ENCODE results near the gene DPAGT1. TPM values are rescaled to one million over a fixed set of nuclear protein-coding genes. Genes with fewer than 3 reads are reported as not detected.
A peak's percentile ranks its signal among the peaks of the same experiment; 100 is the strongest.
"Not testable (repeated sequence)": the region's sequence is repeated elsewhere in the genome, so short reads cannot be mapped to it uniquely, and the experiment has no call there.

The DPAGT1 gene
- total RNA-seq, 1 donor, result 6.7 TPM

- H3K4me3 ChIP-seq (ENCODE audit: low read length), result peak overlapping the region; percentile 81
- no peaks in the 10 kb centered on the region for H3K27me3 ChIP-seq (ENCODE audit: insufficient read depth, low read length)
- no peaks in the 10 kb centered on the region for H3K9me3 ChIP-seq (ENCODE audit: low read depth, low read length)
- peaks cover 37% of the 10 kb centered on the region for H3K4me1 ChIP-seq (ENCODE audit: insufficient read depth, low read length)
Measured at GRCh38 chr11:119108857-119109221, 7.2 kb upstream of the DPAGT1 start.

DNA sequence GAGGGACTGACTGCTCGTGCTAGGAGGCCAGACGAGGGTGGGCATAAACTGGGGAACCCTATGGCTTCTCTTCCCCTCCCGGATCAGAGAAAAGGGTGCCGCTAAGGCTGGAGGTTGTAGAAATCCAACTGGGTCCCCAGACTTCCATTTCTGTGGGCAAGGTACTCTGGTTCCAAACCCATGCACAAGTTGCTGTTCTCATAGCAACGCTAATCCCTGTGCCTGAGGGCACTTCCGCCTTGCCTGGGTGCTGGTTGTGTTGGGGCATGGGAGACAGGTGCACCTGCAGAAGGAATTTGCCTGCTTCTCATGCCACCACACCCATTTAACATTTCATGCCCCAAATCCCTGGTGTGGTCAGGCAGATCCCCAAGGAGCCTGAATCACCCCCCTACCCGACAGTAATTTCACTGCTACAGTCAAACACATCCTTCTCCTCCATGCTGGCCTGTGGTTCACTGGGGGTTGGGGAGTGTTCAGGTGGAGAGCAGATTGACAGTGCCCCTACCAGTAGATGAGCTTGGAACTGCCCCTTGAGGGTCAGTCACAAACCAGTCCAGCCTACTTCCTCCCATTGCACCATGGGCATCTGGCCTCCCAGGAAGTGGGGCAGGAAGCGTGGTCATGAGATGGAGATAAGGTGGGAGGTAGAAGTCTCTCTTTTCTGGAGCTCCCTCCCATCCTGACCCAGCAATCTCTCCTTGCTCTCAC is 6.6 kb upstream of the DPAGT1 start:
- no peaks in the 10 kb centered on the region for H3K9me3 ChIP-seq (ENCODE audit: low read depth, low read length)
- H3K27me3 ChIP-seq (ENCODE audit: insufficient read depth, low read length), result no peaks in the 10 kb centered on the region
- peak overlapping the region; percentile 81 for H3K4me3 ChIP-seq (ENCODE audit: low read length)
- peaks cover 38% of the 10 kb centered on the region for H3K4me1 ChIP-seq (ENCODE audit: insufficient read depth, low read length)

DNA sequence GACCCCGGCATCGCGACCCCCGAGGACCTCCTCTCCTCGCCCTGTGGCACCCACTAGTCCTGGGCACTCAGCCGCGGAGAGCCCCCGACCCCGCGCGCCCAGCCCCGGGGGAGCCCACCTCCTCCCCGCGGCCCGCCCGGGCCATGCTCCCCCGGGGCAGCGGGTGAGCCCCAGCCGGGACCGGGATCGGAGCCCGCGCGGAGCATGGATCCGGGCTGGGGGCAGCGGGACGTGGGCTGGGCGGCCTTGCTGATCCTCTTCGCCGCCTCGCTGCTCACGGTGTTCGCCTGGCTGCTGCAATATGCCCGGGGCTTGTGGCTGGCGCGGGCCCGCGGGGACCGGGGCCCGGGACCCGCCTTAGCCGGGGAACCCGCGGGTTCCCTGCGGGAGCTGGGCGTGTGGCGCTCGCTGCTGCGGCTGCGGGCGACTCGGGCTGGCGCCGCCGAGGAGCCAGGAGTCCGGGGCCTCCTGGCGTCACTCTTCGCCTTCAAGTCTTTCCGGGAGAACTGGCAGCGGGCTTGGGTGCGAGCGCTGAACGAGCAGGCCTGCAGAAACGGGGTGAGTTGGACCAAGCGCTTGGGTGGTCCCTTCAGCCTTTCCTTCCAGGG is 6.0 kb upstream of the DPAGT1 start:
- Histone ChIP-seq H3K9me3 (ENCODE audit: low read depth, low read length) (no peaks in the 10 kb centered on the region), H3K27me3 (ENCODE audit: insufficient read depth, low read length) (no peaks in the 10 kb centered on the region), H3K4me3 (ENCODE audit: low read length) (peak overlapping the region; percentile 81), H3K4me1 (ENCODE audit: insufficient read depth, low read length) (peaks cover 45% of the 10 kb centered on the region)

GRCh38 chr11:119106564-119107537 is 5.2 kb upstream of the DPAGT1 start, which contains the start of gene C2CD2L:
C2CD2L (plus strand) TSS chr11:119107344; CDS start chr11:119107742, 398 bp downstream.
- Histone ChIP-seq H3K27me3 (ENCODE audit: insufficient read depth, low read length) (no peaks in the 10 kb centered on the region), H3K4me1 (ENCODE audit: insufficient read depth, low read length) (peaks cover 48% of the 10 kb centered on the region), H3K4me3 (ENCODE audit: low read length) (peak within 1 kb of the TSS; percentile 81), H3K9me3 (ENCODE audit: low read depth, low read length) (no peaks in the 10 kb centered on the region)

DNA sequence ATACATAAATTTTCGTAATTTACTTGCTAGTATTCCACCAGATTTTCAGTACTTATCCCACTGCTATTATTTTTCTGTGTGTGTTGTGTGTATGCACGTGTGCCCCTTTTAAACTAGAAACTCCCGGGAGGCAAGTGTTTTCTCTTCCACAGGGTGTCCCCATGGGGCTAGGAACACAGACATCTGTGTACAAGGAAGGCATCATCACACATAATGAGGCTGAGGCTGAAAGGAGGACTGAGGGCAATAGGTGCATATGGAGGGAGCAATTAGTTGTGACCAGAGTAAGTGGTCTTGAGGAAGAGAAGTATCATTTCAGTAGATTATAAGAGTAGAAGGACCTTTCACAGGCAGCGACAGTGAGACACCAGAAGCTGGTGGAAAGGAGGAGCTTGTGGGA is 2.1 kb upstream of the DPAGT1 start:
- H3K27me3 ChIP-seq (ENCODE audit: insufficient read depth, low read length), result no peaks in the 10 kb centered on the region
- peaks cover 55% of the 10 kb centered on the region for H3K4me1 ChIP-seq (ENCODE audit: insufficient read depth, low read length)
- H3K9me3 ChIP-seq (ENCODE audit: low read depth, low read length), result no peaks in the 10 kb centered on the region
- H3K4me3 ChIP-seq (ENCODE audit: low read length), result no peak overlapping the region

- not testable (repeated sequence) for H3K9me3 ChIP-seq (ENCODE audit: low read depth, low read length); H3K27me3 ChIP-seq (ENCODE audit: insufficient read depth, low read length); H3K4me3 ChIP-seq (ENCODE audit: low read length)
- peaks cover 49% of the 10 kb centered on the region for H3K4me1 ChIP-seq (ENCODE audit: insufficient read depth, low read length)
Measured at GRCh38 chr11:119103161-119103664, 1.6 kb upstream of the DPAGT1 start.

DNA sequence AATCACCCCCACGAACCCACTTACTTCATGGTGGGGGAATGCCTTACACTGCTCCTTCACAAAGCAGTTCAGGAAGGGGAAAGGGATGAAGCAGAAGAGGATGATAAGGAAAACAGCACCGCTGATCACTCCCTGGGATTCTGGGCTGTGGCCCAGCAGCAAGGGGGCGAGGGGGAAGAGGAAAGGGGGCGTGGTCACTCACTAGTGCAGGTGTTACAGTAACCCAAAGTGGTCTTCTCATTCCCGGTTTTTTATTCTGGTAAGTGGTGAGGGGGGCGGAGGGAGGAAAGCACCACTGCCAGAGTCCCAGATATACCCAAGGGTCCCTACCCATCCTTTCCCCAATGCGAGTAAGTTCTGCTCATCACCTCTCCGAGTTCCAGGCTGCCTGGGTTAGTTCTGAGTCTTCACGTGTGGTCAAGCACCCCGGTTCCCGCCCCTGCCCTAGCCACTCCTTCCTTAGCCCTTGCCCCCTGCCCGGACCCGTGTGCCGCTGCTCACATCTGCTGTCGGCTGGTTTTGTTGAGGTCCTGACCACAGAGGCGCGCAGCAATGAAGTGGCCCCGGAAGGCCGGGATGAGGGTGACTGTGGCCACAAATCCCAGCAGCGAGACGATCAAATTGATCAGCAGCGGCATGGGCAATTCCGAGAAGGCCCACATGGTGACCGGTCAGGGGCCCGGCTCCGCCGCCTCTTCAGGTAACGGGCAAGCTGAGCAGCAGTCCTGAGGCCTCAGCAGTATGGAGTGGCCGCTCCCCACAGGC is 477 bp downstream of the DPAGT1 start:
- peaks cover 41% of the 10 kb centered on the region for H3K4me1 ChIP-seq (ENCODE audit: insufficient read depth, low read length)
- no peaks in the 10 kb centered on the region for H3K9me3 ChIP-seq (ENCODE audit: low read depth, low read length)
- H3K4me3 ChIP-seq (ENCODE audit: low read length), result peak overlapping the region; percentile 82
- H3K27me3 ChIP-seq (ENCODE audit: insufficient read depth, low read length), result no peaks in the 10 kb centered on the region

DNA sequence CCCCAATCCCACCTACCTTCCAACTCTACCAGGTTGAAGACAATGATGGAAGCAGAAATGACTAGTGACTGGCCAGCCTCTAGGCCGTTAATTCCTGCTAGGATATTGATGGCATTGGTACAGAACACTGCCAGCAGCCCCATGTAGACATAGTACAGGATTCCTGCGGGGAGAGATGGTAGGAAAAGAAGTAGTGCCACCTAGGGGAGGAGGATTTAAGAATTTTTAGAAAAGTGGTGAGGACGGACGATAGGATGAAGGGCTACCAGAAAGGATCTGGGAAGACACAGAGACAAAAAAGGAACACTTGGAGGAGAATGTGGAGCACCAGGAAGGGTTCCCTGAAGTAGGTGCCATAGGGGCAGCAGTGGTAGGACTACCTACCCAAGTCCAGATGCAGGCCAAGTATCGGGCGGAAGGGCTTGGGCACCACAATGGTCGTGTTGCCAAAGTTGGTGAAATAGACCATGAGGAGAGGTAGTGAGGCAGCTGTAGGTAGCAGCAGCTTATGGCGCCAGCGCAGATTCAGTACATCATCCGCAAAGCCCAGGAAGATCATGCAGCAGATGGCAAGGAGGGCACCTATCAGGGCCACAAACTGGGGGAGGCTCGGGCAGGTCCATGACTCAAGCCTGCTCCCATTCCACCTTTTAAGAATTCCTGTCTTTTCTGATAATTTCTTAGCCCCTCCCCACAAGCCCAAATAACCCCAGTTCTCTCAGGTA is 1.2 kb downstream of the DPAGT1 start:
- H3K27me3 ChIP-seq (ENCODE audit: insufficient read depth, low read length), result no peaks in the 10 kb centered on the region
- peak overlapping the region; percentile 82 for H3K4me3 ChIP-seq (ENCODE audit: low read length)
- H3K9me3 ChIP-seq (ENCODE audit: low read depth, low read length), result no peaks in the 10 kb centered on the region
- H3K4me1 ChIP-seq (ENCODE audit: insufficient read depth, low read length), result peaks cover 41% of the 10 kb centered on the region

DNA sequence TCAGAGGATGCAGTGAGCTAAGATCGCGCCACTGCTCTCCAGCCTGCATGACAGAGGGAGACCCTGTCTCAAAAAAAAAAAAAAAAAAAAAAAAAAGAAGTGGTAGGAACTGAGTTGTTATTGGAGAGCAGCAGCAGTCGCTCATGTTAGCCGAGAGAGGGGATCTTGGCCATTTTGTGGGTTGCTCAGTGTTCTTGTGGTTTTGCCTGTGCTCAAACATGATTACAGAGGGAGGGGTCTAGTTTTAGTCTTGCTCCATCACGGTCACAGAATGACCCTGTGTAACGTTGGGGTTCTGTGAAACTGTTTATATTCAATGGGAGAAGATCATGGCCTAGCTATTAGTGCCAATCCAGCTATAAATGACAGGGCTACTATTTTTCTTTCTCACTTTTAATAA is 1.9 kb downstream of the DPAGT1 start:
- Histone ChIP-seq H3K4me3 (ENCODE audit: low read length) (no peak overlapping the region), H3K4me1 (ENCODE audit: insufficient read depth, low read length) (peaks cover 41% of the 10 kb centered on the region), H3K27me3 (ENCODE audit: insufficient read depth, low read length) (no peaks in the 10 kb centered on the region), H3K9me3 (ENCODE audit: low read depth, low read length) (no peaks in the 10 kb centered on the region)

DNA sequence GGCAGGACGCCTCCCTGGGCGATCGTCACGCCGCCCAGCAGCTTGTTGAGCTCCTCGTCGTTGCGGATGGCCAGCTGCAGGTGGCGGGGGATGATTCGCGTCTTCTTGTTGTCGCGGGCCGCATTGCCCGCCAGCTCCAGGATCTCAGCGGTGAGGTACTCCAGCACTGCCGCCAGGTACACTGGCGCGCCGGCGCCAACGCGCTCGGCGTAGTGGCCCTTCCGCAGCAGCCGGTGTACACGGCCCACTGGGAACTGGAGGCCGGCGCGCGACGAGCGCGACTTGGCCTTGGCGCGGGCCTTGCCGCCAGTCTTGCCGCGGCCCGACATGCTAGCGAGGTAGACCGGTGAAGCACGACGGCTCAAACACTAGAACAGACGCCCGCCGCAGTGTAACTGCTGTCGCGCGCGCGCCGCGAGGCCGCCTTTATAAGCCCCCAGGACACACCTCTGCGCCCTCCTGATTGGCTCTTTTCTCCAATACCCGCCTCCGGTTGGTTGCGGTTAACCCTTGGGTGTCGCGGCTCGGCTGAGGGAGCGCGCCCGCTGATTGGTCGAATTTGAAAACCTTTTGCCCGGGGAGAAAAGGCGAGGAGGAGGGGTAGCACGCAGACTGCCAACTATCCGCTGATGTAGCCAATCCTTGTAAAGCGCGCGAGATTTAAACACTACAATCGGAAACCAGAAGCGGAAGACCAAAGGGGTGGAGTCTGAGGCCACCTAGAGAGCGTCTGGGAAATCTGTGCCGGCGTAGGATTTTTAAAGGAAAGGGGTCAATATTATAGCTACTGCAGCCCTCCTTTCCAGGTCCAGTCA is 6.4 kb downstream of the DPAGT1 start:
- no peaks in the 10 kb centered on the region for H3K9me3 ChIP-seq (ENCODE audit: low read depth, low read length)
- peak overlapping the region; percentile 75 for H3K4me3 ChIP-seq (ENCODE audit: low read length)
- no peaks in the 10 kb centered on the region for H3K27me3 ChIP-seq (ENCODE audit: insufficient read depth, low read length)
- peaks cover 51% of the 10 kb centered on the region for H3K4me1 ChIP-seq (ENCODE audit: insufficient read depth, low read length)

DNA sequence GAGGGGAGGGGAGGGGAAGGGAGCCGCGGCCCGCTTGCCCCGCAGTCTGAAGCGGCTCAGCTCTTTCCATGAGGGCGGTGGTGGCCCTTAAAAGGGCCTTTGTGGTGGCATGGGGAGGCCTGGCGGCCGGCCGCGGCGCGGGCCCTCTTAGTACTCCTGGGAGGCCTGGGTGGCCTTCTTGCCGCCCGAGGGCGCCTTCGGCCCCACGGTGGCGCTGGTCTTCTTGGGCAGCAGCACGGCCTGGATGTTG is 6.9 kb downstream of the DPAGT1 start:
- no peaks in the 10 kb centered on the region for H3K27me3 ChIP-seq (ENCODE audit: insufficient read depth, low read length)
- H3K9me3 ChIP-seq (ENCODE audit: low read depth, low read length), result no peaks in the 10 kb centered on the region
- H3K4me3 ChIP-seq (ENCODE audit: low read length), result peak overlapping the region; percentile 75

GRCh38 chr11:119093942-119094815 is 7.5 kb downstream of the DPAGT1 start:
- Histone ChIP-seq H3K9me3 (ENCODE audit: low read depth, low read length) (no peaks in the 10 kb centered on the region), H3K4me1 (ENCODE audit: insufficient read depth, low read length) (peaks cover 45% of the 10 kb centered on the region), H3K4me3 (ENCODE audit: low read length) (peak overlapping the region; percentile 75), H3K27me3 (ENCODE audit: insufficient read depth, low read length) (no peaks in the 10 kb centered on the region)

More for the DNA sequence above, 6.9 kb downstream of the DPAGT1 start:
- peaks cover 48% of the 10 kb centered on the region for H3K4me1 ChIP-seq (ENCODE audit: insufficient read depth, low read length)
